Measurements from ENCODE around the gene PSPN.

DNA sequence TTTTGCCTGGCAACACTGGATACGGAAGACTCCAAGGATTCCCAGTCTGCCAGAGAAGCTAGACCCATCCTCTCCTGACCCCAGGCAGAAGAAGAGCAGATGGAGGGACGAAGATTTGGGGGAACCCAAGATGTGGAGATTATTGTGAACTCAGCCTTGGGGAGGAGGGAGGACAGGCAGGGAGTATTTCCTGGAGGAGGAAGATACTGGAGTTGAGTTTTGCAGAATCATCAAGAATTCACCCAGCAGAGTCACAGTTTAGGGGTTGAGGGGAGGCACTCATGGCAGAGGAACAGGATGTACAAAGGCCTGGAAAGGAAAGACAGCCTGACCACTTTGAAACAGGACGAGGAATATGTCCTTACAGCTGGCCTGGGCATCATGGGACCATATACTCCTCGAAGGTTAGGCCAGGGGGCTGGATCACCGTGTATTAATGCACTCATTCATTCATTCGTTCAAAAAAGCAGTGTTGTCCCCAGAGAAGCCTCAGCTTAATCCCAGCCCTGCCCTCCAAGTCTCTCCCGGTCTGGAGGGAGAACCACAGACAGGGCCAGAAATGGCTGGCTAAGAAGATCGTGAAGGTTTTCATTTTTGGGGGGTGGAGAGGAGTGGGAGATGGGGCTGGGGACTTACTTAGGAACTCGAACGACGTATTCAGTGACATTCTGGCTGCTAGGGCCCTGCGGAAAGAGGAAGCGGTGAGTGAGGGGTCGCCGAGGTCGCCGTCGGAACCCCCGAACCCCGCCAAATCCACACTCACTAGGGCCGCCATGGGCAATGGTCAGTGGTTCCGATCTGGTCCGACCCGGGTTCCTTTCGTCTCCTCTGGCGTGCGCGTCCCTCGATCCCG, 16.7 kb upstream of the PSPN start:
- TF ChIP-seq, protein P1, sequence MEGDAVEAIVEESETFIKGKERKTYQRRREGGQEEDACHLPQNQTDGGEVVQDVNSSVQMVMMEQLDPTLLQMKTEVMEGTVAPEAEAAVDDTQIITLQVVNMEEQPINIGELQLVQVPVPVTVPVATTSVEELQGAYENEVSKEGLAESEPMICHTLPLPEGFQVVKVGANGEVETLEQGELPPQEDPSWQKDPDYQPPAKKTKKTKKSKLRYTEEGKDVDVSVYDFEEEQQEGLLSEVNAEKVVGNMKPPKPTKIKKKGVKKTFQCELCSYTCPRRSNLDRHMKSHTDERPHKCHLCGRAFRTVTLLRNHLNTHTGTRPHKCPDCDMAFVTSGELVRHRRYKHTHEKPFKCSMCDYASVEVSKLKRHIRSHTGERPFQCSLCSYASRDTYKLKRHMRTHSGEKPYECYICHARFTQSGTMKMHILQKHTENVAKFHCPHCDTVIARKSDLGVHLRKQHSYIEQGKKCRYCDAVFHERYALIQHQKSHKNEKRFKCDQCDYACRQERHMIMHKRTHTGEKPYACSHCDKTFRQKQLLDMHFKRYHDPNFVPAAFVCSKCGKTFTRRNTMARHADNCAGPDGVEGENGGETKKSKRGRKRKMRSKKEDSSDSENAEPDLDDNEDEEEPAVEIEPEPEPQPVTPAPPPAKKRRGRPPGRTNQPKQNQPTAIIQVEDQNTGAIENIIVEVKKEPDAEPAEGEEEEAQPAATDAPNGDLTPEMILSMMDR (IDR thresholded peaks at IDR 0.05), result no peak
- TF ChIP-seq EP300 (IDR thresholded peaks at IDR 0.05; ENCODE audit: low read depth) (no peak), POLR2AphosphoS5 (IDR thresholded peaks at IDR 0.05) (no peak), POLR2A (IDR thresholded peaks at IDR 0.05) (no peak)

Data from transverse colon (tissue), 4 donors.